GM15510 (cell line): Measurements from ENCODE around the gene SLC26A8.

Source experiments
- POLR2A ChIP-seq: IDR thresholded peaks from 3 replicates; pipeline ENCODE4 v1.6.1; 2011; ENCODE audit warnings: borderline replicate concordance; ENCODE audit not compliant: insufficient read length; ENCODE audit errors: extremely low read depth

The SLC26A8 gene

GRCh38 chr6:36063318-36064060 is 39.0 kb upstream of the SLC26A8 start:
- no peak for TF ChIP-seq POLR2A

- no peak for TF ChIP-seq POLR2A
These were observed 37.8 kb upstream of the SLC26A8 start for GRCh38 chr6:36062247-36062646.

GRCh38 chr6:36061236-36061635 is 36.8 kb upstream of the SLC26A8 start:
- no peak for TF ChIP-seq POLR2A

GRCh38 chr6:36056178-36056577 is 31.7 kb upstream of the SLC26A8 start:
- TF ChIP-seq POLR2A: no peak

- TF ChIP-seq POLR2A: no peak
These were observed 30.5 kb upstream of the SLC26A8 start for GRCh38 chr6:36054956-36055355.

- no peak for TF ChIP-seq POLR2A
These were observed 30.0 kb upstream of the SLC26A8 start for GRCh38 chr6:36054415-36054814.

- TF ChIP-seq POLR2A: no peak
These were observed 29.4 kb upstream of the SLC26A8 start for GRCh38 chr6:36053878-36054277.

GRCh38 chr6:36052097-36052496 is 27.7 kb upstream of the SLC26A8 start:
- no peak for TF ChIP-seq POLR2A

GRCh38 chr6:36050947-36051710 is 26.7 kb upstream of the SLC26A8 start:
- no peak for TF ChIP-seq POLR2A

- TF ChIP-seq POLR2A: no peak
These were observed 25.9 kb upstream of the SLC26A8 start for GRCh38 chr6:36050305-36050704.

GRCh38 chr6:36049582-36049981 is 25.1 kb upstream of the SLC26A8 start:
- no peak for TF ChIP-seq POLR2A

- TF ChIP-seq POLR2A: no peak
These were observed 18.3 kb upstream of the SLC26A8 start for GRCh38 chr6:36042618-36043260.

GRCh38 chr6:36040958-36041357 is 16.5 kb upstream of the SLC26A8 start:
- TF ChIP-seq POLR2A: no peak

- TF ChIP-seq POLR2A: no peak
These were observed 14.7 kb upstream of the SLC26A8 start for GRCh38 chr6:36039112-36039511.

- no peak for TF ChIP-seq POLR2A
These were observed 13.9 kb upstream of the SLC26A8 start for GRCh38 chr6:36038120-36038876.
